ENCODE measurements around the gene KDM8.

DNA sequence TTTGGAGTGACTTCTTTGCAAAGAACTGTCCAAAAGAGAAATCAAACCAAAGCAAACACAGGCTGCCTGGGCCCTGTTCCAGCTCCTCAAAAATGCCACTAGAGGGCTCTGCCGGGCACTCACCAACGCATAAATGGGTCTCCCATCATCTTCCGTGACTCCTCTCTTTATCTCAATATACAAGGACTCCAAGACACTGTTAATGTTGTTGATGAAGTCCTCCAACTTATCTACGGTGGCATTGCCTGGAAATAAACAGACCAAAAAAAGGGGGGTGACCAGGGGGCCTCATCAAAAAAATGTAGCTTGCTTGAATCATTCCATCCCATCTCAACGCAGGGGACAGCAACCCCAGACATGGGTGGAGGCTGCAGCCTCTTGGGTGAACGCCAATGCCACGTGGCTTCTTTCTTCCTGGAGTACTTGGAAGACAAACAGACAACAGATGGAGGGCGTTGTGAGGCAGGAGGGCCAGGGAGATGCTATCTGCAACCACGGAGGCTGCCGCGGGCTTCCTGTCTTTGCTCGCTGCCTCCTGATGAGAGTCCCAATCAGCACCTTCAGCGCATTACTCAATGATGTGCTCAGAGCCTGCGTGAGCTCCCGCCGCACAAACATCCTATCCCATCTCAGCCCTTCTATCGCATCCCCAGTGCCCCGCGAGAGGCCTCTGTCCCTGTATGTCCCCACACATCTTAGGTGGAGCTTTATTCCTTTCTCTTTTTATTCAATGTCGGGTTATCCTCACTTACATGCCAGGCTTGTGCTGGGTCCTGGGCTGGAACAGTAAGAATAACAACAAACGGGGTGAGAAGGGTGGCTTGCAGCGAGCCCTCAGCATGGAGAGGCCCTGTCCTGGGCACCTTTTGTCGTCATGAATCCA is 32.0 kb downstream of the KDM8 start:
- TF ChIP-seq, protein P1, sequence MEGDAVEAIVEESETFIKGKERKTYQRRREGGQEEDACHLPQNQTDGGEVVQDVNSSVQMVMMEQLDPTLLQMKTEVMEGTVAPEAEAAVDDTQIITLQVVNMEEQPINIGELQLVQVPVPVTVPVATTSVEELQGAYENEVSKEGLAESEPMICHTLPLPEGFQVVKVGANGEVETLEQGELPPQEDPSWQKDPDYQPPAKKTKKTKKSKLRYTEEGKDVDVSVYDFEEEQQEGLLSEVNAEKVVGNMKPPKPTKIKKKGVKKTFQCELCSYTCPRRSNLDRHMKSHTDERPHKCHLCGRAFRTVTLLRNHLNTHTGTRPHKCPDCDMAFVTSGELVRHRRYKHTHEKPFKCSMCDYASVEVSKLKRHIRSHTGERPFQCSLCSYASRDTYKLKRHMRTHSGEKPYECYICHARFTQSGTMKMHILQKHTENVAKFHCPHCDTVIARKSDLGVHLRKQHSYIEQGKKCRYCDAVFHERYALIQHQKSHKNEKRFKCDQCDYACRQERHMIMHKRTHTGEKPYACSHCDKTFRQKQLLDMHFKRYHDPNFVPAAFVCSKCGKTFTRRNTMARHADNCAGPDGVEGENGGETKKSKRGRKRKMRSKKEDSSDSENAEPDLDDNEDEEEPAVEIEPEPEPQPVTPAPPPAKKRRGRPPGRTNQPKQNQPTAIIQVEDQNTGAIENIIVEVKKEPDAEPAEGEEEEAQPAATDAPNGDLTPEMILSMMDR (IDR thresholded peaks at IDR 0.05; ENCODE audit: low read length) = peak; percentile 98
- no peak for TF ChIP-seq EZH2 (IDR thresholded peaks at IDR 0.05; ENCODE audit: borderline replicate concordance, low read length)

Measured in OCI-LY1 (cell line).